Mesendoderm (in vitro differentiated cells): ENCODE results near the gene ESF1.

ENCODE experiments used
- DNase-seq: peaks from one replicate; pipeline ENCODE4 v3.0.0; 2013
- H2AK5ac ChIP-seq: 2 replicates; pipeline ENCODE4 v1.6.1; 2013; ENCODE audit warnings: low read length, inconsistent platforms
- H2BK120ac ChIP-seq: 2 replicates; pipeline ENCODE4 v1.6.1; 2013; ENCODE audit warnings: low read depth, mild to moderate bottlenecking, low read length, moderate library complexity, mixed read lengths
- H2BK15ac ChIP-seq: replicated peaks from 2 replicates; pipeline ENCODE4 v1.6.1; 2013; ENCODE audit warnings: low read depth, mild to moderate bottlenecking, moderate library complexity
- H2BK5ac ChIP-seq: 2 replicates; pipeline ENCODE4 v1.6.1; 2013; ENCODE audit warnings: low read length, inconsistent platforms
- H3K18ac ChIP-seq: 2 replicates; pipeline ENCODE4 v1.6.1; 2013; ENCODE audit warnings: mild to moderate bottlenecking, low read length, mixed read lengths
- H3K23ac ChIP-seq: one replicate; pipeline ENCODE4 v1.6.1; 2013; ENCODE audit warnings: low read length
- H3K27ac ChIP-seq: 2 replicates; pipeline ENCODE4 v1.5.1; 2013; ENCODE audit warnings: low read depth, mild to moderate bottlenecking, inconsistent platforms, low read length, moderate library complexity
- H3K27me3 ChIP-seq: 2 replicates; pipeline ENCODE4 v1.6.1; 2013; ENCODE audit warnings: low read length, control low read depth, mild to moderate bottlenecking, inconsistent platforms; ENCODE audit not compliant: insufficient read depth, poor library complexity
- H3K36me3 ChIP-seq: 2 replicates; pipeline ENCODE4 v1.6.1; 2013; ENCODE audit warnings: low read length, inconsistent platforms; ENCODE audit not compliant: control insufficient read depth, insufficient read depth
- H3K4ac ChIP-seq: one replicate; pipeline ENCODE4 v1.6.1; 2013; ENCODE audit warnings: low read depth, mild to moderate bottlenecking, low read length, moderate library complexity
- H3K4me1 ChIP-seq: 2 replicates; pipeline ENCODE4 v1.6.1; 2013; ENCODE audit warnings: low read depth, low read length, inconsistent platforms; ENCODE audit not compliant: control insufficient read depth
- H3K4me2 ChIP-seq: 2 replicates; pipeline ENCODE4 v1.6.1; 2013; ENCODE audit warnings: low read length
- H3K4me3 ChIP-seq: 2 replicates; pipeline ENCODE4 v1.5.1; 2013; ENCODE audit warnings: mild to moderate bottlenecking, low read length
- H3K56ac ChIP-seq: one replicate; pipeline ENCODE4 v1.6.1; 2013; ENCODE audit warnings: low read length
- H3K79me1 ChIP-seq: 2 replicates; pipeline ENCODE4 v1.6.1; 2013; ENCODE audit warnings: low read length, inconsistent platforms
- H3K79me2 ChIP-seq: 2 replicates; pipeline ENCODE4 v1.6.1; 2013; ENCODE audit warnings: mild to moderate bottlenecking, low read length; ENCODE audit not compliant: control insufficient read depth, insufficient read depth
- H3K9ac ChIP-seq: 2 replicates; pipeline ENCODE4 v1.6.1; 2013; ENCODE audit warnings: low read length, inconsistent platforms
- H4K5ac ChIP-seq: one replicate; pipeline ENCODE4 v1.6.1; 2013; ENCODE audit warnings: low read length
- H4K8ac ChIP-seq: one replicate; pipeline ENCODE4 v1.6.1; 2013; ENCODE audit warnings: low read depth, mild to moderate bottlenecking, control low read depth, low read length, moderate library complexity
- WGBS: extraction: QIAGEN DNeasy Blood & Tissue Kit; methylation state at CpG from one replicate; pipeline ENCODE4 v1.1.7; 2013; ENCODE audit warnings: low lambda C conversion rate, missing lambda C conversion rate; ENCODE audit not compliant: insufficient coverage; ENCODE audit errors: extremely low coverage; 5-methylcytosine and 5-hydroxymethylcytosine counted together

Gene ESF1

DNA sequence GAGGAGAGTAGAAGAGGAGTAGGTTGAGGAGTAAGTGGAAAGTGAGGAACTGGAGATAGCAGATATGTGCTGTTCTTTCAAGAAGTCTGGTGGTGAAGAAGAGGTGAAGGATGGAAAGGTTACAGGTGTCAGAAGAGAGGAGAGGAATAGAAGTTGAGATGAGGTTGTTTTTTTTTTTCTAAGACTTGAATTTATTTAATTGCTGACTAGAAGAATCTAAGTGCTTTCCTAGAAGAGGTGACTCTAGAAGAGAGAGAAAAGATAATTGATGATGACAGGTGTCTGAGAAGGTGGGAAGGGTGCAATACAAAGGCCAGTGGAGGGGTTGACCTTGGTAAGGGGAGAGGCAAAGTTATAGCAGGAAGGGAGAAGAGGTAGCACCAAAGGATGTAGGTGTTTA lies 25.7 kb upstream of the ESF1 start:
- DNase-seq = no peak
- no peak overlapping the region for H3K23ac ChIP-seq
- H3K79me2 ChIP-seq = no peaks in the 10 kb centered on the region
- no peak overlapping the region for H4K8ac ChIP-seq
- no peak overlapping the region for H3K4me3 ChIP-seq
- no peak overlapping the region for H3K9ac ChIP-seq
- H3K4me1 ChIP-seq = no peaks in the 10 kb centered on the region
- no peak overlapping the region for H2BK15ac ChIP-seq
- H4K5ac ChIP-seq = no peak overlapping the region
- H2BK120ac ChIP-seq = no peak overlapping the region
- no peak overlapping the region for H2BK5ac ChIP-seq
- H2AK5ac ChIP-seq = no peak overlapping the region
- no peak overlapping the region for H3K4me2 ChIP-seq
- H3K79me1 ChIP-seq = peaks cover 1% of the 10 kb centered on the region
- peaks cover 28% of the 10 kb centered on the region for H3K36me3 ChIP-seq
- H3K27me3 ChIP-seq = no peaks in the 10 kb centered on the region
- no peak overlapping the region for H3K27ac ChIP-seq
- no peak overlapping the region for H3K56ac ChIP-seq
- H3K4ac ChIP-seq = no peak overlapping the region
- no peak overlapping the region for H3K18ac ChIP-seq

DNA sequence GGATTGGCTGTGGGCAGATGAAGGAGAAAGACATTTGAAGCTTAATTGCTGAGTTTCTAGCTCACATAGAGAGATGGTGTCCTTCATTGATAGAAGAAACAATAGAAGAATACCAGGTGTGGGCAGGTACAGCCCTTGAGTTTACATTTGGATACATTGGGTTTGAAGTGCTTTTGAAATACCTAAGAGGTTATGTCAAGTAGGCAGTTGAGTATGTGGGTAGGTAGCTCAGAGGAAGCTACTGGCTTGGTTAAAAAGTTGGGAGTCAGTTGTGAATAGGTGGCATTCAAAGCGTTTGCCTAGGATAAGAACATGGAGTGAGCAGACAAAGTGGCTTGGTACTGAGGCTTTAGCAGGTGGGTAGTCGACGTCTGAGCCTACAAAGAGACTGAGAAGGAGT lies 25.1 kb upstream of the ESF1 start:
- H3K36me3 ChIP-seq = peaks cover 28% of the 10 kb centered on the region

DNA sequence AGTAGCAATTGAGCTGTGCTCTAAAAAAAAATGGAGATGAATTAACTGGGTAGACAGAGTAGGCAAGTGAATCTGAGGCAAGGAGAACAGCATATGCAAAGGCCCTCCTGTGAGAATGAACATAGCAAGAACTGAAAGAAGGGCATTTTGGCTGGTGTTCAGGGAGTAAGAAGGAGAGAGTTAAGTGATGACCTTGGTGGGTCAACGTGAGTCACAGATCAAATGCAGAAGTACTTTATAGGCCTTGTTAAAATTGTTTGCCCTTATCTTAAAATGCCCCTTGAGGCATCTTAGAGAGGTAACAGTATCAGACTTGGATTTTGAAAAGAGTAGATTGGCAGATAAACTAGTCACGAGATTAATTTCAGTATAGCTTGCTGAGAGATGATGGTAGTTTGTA lies 24.7 kb upstream of the ESF1 start:
- peaks cover 26% of the 10 kb centered on the region for H3K36me3 ChIP-seq
- no peak for DNase-seq

More for the DNA sequence above, 25.1 kb upstream of the ESF1 start:
- H3K9ac ChIP-seq = no peak overlapping the region
- no peak overlapping the region for H3K23ac ChIP-seq
- no peak overlapping the region for H2BK15ac ChIP-seq
- no peak overlapping the region for H4K8ac ChIP-seq
- no peak overlapping the region for H3K18ac ChIP-seq
- no peaks in the 10 kb centered on the region for H3K4me1 ChIP-seq
- H2BK120ac ChIP-seq = no peak overlapping the region
- H2AK5ac ChIP-seq = no peak overlapping the region
- WGBS = no CpG with 5 or more reads among the region's 3 CpGs
- H3K79me2 ChIP-seq = no peaks in the 10 kb centered on the region
- H3K4ac ChIP-seq = no peak overlapping the region
- DNase-seq = no peak
- H3K4me2 ChIP-seq = no peak overlapping the region
- no peak overlapping the region for H4K5ac ChIP-seq
- H3K4me3 ChIP-seq = no peak overlapping the region
- H3K27ac ChIP-seq = no peak overlapping the region
- peaks cover 1% of the 10 kb centered on the region for H3K79me1 ChIP-seq
- no peaks in the 10 kb centered on the region for H3K27me3 ChIP-seq
- H3K56ac ChIP-seq = no peak overlapping the region
- H2BK5ac ChIP-seq = no peak overlapping the region

DNA sequence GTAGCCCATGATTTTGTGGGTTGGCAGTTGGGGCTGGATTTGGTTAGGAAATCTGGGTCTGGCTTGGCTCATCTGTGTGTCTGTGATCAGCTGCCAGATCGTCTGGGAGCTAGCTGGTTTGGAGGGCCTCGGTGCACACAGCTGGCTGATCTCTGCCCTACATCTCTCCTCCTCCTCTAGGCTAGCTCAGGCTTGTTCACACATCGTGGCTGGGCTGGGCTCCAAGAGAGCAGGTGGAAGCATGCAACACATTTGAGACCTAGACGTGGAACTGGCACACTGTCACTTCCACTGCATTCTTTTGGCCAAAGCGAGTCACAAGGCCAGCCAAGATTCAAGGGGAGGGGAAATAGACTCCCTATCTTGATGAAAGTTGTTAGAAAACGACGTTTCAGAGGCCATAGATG lies 16.0 kb upstream of the ESF1 start:
- H3K4me2 ChIP-seq = no peak overlapping the region
- H3K23ac ChIP-seq = no peak overlapping the region
- no peak overlapping the region for H3K4ac ChIP-seq
- H2BK5ac ChIP-seq = no peak overlapping the region
- H3K27me3 ChIP-seq = no peaks in the 10 kb centered on the region
- H2BK120ac ChIP-seq = no peak overlapping the region
- H3K4me1 ChIP-seq = no peaks in the 10 kb centered on the region
- WGBS = no CpG with 5 or more reads among the region's 7 CpGs
- H3K79me1 ChIP-seq = no peaks in the 10 kb centered on the region
- H3K56ac ChIP-seq = no peak overlapping the region
- H4K5ac ChIP-seq = no peak overlapping the region
- no peaks in the 10 kb centered on the region for H3K79me2 ChIP-seq
- H3K27ac ChIP-seq = no peak overlapping the region
- peaks cover 7% of the 10 kb centered on the region for H3K36me3 ChIP-seq
- no peak overlapping the region for H3K18ac ChIP-seq
- H2BK15ac ChIP-seq = no peak overlapping the region
- DNase-seq = no peak
- H4K8ac ChIP-seq = no peak overlapping the region
- H3K9ac ChIP-seq = no peak overlapping the region
- H2AK5ac ChIP-seq = no peak overlapping the region
- no peak overlapping the region for H3K4me3 ChIP-seq

More for the DNA sequence above, 24.7 kb upstream of the ESF1 start:
- Histone ChIP-seq H3K18ac (no peak overlapping the region), H3K23ac (no peak overlapping the region), H3K79me2 (no peaks in the 10 kb centered on the region), H4K8ac (no peak overlapping the region), H3K4ac (no peak overlapping the region), H3K4me2 (no peak overlapping the region), H3K27me3 (no peaks in the 10 kb centered on the region), H3K9ac (no peak overlapping the region), H3K4me3 (no peak overlapping the region), H3K56ac (no peak overlapping the region), H2BK15ac (no peak overlapping the region), H2AK5ac (no peak overlapping the region), H2BK120ac (no peak overlapping the region), H2BK5ac (no peak overlapping the region), H4K5ac (no peak overlapping the region), H3K79me1 (peaks cover 1% of the 10 kb centered on the region), H3K27ac (no peak overlapping the region), H3K4me1 (no peaks in the 10 kb centered on the region)
- WGBS = no CpG with 5 or more reads among the region's 2 CpGs

DNA sequence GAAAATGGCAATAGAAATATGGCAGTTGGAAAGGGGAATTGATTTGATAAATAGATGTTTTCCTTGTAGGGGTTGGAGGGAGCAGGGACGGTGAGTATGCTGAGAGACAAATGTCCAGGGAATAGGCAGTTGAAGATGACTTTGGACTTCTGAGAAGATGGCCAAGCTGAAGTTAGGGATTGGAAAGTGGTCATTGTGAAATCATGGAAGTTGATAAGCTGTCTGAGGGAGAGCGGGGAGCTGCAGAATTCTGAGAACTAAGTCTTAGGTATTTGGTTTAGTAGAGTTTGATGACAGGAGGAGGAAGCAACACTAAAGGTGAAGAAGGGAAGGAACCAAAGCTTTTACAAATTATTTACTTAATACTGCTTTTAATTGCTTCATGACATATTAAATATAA lies 15.3 kb upstream of the ESF1 start:
- WGBS = 100% methylated on average over 1 of the region's 2 CpGs
- no peak overlapping the region for H2BK120ac ChIP-seq

DNA sequence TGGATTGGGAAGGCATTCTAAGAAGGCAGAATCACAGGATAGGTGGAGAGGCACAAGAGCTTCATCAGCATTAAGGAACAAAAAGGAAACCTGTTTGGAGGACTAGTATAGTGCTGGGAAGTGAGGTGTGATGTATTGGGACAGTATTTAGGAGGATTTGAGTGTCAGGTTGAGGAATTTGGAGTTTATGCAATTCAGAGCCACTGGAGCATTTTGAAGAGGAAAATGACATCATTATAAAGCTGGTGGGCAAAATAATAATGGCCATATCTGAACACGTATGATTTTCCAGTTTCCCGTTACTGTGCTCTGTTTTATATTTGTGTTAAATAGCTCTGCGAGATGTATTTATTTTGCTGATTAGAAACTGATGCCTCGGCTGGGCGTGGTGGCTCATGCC lies 14.3 kb upstream of the ESF1 start:
- H3K56ac ChIP-seq = no peak overlapping the region
- no peak overlapping the region for H3K27ac ChIP-seq
- H4K8ac ChIP-seq = no peak overlapping the region
- no peak overlapping the region for H2BK5ac ChIP-seq
- H2BK120ac ChIP-seq = no peak overlapping the region
- H3K4me1 ChIP-seq = no peaks in the 10 kb centered on the region
- DNase-seq = no peak
- no CpG with 5 or more reads among the region's 5 CpGs for WGBS
- H4K5ac ChIP-seq = no peak overlapping the region
- no peaks in the 10 kb centered on the region for H3K79me2 ChIP-seq
- no peak overlapping the region for H3K23ac ChIP-seq
- no peak overlapping the region for H3K4me3 ChIP-seq
- no peak overlapping the region for H3K4ac ChIP-seq
- H3K27me3 ChIP-seq = no peaks in the 10 kb centered on the region
- H3K36me3 ChIP-seq = peaks cover 7% of the 10 kb centered on the region
- H3K79me1 ChIP-seq = no peaks in the 10 kb centered on the region
- no peak overlapping the region for H2AK5ac ChIP-seq
- no peak overlapping the region for H3K18ac ChIP-seq
- H2BK15ac ChIP-seq = no peak overlapping the region
- no peak overlapping the region for H3K9ac ChIP-seq
- no peak overlapping the region for H3K4me2 ChIP-seq

More for the DNA sequence above, 15.3 kb upstream of the ESF1 start:
- H3K4ac ChIP-seq = no peak overlapping the region
- H3K27me3 ChIP-seq = no peaks in the 10 kb centered on the region
- no peak overlapping the region for H3K23ac ChIP-seq
- H3K18ac ChIP-seq = no peak overlapping the region
- no peak overlapping the region for H3K9ac ChIP-seq
- DNase-seq = no peak
- no peak overlapping the region for H3K4me3 ChIP-seq
- no peaks in the 10 kb centered on the region for H3K79me1 ChIP-seq
- H3K36me3 ChIP-seq = peaks cover 7% of the 10 kb centered on the region
- H4K5ac ChIP-seq = no peak overlapping the region
- H3K27ac ChIP-seq = no peak overlapping the region
- H2BK5ac ChIP-seq = no peak overlapping the region
- H2AK5ac ChIP-seq = no peak overlapping the region
- H3K4me1 ChIP-seq = no peaks in the 10 kb centered on the region
- no peak overlapping the region for H2BK15ac ChIP-seq
- no peak overlapping the region for H3K56ac ChIP-seq
- H3K4me2 ChIP-seq = no peak overlapping the region
- H3K79me2 ChIP-seq = no peaks in the 10 kb centered on the region
- no peak overlapping the region for H4K8ac ChIP-seq
